ENCODE measurements around the gene PDPK1. TPM values are rescaled to one million over a fixed set of nuclear protein-coding genes. Genes with fewer than 3 reads are reported as not detected.
A peak's percentile ranks its signal among the peaks of the same experiment; 100 is the strongest.
"Not testable (repeated sequence)": the region's sequence is repeated elsewhere in the genome, so short reads cannot be mapped to it uniquely, and the experiment has no call there.

The PDPK1 gene
- total and polyA plus RNA-seq, 8 donors = 12.7 to 34.8 (median 30.9) TPM

DNA sequence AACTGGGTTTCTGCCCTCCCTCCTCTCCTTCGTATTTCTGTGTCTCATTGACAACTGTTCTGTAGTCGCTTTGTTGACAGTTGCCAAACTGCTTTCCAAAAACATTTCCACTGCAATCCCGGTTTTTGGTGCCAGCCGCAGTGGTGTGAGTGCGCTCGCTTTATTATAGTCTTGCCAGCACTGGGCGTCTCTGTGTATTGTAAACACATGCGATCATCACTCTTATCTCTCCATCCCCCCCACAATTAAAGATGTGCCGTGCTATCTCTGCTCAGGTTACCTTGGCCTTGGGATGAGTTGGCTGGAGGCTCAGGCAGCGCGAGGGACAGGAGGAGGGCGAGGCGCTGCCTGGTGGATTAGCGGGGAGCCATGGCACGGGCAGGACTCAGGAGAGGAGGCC is 19.3 kb downstream of the PDPK1 start:
- not testable (repeated sequence) for ATAC-seq

DNA sequence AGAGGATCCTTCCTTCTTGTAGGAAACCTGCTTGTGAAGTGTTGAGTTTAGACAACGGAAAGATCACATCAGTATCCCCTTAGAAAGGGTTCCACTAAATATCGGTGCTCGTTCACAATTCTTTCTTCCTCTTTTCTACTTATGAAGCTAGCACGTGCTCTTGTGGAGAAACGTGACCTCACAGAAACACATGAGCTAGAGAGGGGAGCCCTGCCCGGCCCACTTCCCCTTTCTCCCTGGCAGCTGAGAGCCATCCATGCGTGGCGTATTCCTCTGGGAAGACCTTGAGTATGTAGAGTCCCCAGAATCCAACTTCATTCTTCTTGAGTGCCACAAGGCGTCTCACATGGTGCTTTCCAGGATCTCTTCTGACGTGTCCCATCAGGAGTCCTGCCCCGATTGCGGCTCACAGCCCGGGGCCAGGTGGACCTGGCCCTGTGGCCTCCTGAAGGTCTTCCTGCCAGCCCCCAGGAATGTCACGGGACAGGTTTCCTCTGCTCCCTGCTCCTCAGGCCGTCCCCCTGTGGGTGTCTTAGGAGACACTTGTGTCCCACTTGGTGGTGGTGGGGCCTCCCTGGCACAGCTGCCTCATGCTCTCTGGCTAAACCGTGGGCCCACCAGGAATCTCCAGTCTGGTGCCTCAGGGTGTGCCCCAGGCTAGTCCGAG is 22.4 kb downstream of the PDPK1 start:
- DNase-seq; H3K27me3 ChIP-seq; FAIRE-seq; H3K36me3 ChIP-seq; H3K27ac ChIP-seq; H3K4me3 ChIP-seq; H3K4me1 ChIP-seq; intact Hi-C loops (cut with DNase I); H3K9me3 ChIP-seq: not testable (repeated sequence)
- ATAC-seq = peak in 3 of 4 donors; percentile 9 to 72 (median 57)
- WGBS, 2 donors = 77 to 82% methylated on average over 8 to 9 of the region's 17 CpGs

More for the DNA sequence above, 19.3 kb downstream of the PDPK1 start:
- H3K4me1 ChIP-seq; H3K9me3 ChIP-seq; intact Hi-C loops (cut with DNase I); DNase-seq; H3K36me3 ChIP-seq; H3K27ac ChIP-seq; FAIRE-seq; H3K4me3 ChIP-seq; H3K27me3 ChIP-seq: not testable (repeated sequence)
- WGBS, 2 donors = 83% methylated on average over 6 of the region's 15 CpGs; no CpG with 5 or more reads in 1 of the 2 donors

DNA sequence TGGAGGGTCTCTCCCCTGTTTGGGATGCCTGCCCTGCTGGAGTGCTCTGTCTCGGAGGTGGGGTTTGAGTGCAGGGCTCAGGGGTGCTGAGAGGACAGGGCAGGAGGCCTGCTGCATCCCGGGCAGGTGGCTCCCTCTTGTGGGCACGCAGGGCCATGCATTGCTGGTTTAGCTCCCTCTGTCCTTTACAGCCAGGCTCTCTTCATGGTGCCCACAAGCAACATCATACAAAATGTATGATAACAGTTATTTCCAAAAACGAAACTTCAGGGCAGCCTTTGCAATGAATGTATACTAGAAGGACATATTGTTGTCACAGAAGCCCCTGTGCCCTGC is 22.9 kb downstream of the PDPK1 start:
- peak; percentile 80 to 97 (median 92) for ATAC-seq
- TF ChIP-seq, protein P1, sequence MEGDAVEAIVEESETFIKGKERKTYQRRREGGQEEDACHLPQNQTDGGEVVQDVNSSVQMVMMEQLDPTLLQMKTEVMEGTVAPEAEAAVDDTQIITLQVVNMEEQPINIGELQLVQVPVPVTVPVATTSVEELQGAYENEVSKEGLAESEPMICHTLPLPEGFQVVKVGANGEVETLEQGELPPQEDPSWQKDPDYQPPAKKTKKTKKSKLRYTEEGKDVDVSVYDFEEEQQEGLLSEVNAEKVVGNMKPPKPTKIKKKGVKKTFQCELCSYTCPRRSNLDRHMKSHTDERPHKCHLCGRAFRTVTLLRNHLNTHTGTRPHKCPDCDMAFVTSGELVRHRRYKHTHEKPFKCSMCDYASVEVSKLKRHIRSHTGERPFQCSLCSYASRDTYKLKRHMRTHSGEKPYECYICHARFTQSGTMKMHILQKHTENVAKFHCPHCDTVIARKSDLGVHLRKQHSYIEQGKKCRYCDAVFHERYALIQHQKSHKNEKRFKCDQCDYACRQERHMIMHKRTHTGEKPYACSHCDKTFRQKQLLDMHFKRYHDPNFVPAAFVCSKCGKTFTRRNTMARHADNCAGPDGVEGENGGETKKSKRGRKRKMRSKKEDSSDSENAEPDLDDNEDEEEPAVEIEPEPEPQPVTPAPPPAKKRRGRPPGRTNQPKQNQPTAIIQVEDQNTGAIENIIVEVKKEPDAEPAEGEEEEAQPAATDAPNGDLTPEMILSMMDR (IDR thresholded peaks at IDR 0.05) = peak in 3 of 4 donors; percentile 23 to 32 (median 31)

DNA sequence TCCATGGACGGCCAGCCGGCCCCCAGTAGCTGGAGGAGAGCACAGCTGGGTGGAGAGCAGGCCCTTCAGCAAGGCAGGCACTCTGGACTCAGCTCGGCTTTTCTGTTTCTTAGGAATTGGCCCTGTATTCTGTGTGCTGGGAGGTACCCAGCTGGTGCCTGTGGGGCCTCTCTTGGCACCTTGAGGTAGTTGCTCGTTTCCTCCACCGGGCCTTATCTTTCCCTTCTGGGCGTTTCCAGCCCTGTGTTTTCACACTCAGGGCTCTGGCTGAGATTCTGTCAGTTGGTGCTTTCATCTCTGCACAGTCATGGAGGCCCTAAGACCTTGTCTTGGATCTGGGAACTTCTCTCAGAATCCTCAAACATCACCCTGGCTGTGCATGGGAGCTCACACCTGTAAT is 29.7 kb downstream of the PDPK1 start:
- H3K36me3 ChIP-seq; H3K4me1 ChIP-seq; H3K27ac ChIP-seq; intact Hi-C loops (cut with DNase I); H3K9me3 ChIP-seq; H3K4me3 ChIP-seq; DNase-seq; FAIRE-seq; H3K27me3 ChIP-seq: not testable (repeated sequence)
- peak; percentile 34 to 75 (median 64) for ATAC-seq
- WGBS, 2 donors = no CpG with 5 or more reads among the region's 6 CpGs

More for the DNA sequence above, 22.9 kb downstream of the PDPK1 start:
- H3K36me3 ChIP-seq; H3K27me3 ChIP-seq; H3K4me1 ChIP-seq; H3K9me3 ChIP-seq; intact Hi-C loops (cut with DNase I); H3K4me3 ChIP-seq; H3K27ac ChIP-seq; FAIRE-seq: not testable (repeated sequence)
- peak; percentile 49 to 87 (median 64) for DNase-seq
- WGBS, 2 donors = 8 to 11% methylated on average over 2 of the region's 4 CpGs

DNA sequence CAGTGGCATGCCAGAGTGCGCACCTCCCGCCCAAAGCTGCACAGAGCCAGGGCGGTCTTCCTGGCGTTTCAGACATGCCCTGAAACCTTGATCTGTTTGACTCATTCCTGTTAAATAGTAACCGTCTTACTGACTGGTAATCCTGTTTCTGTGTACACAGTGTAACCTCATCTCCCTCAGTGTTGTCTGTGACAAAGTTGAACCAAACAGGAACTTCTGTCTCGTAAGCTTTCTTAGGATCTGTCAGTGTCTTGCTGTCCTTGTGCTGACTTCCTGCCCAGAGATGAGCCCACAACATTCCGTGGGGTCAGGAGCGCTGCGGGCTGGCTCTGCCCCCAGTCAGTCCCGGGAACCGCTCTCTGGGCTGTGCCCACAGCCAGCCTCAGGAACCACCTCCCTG is 30.8 kb downstream of the PDPK1 start:
- H3K27me3 ChIP-seq; H3K4me1 ChIP-seq; DNase-seq; H3K27ac ChIP-seq; H3K36me3 ChIP-seq; intact Hi-C loops (cut with DNase I); FAIRE-seq; H3K9me3 ChIP-seq; H3K4me3 ChIP-seq: not testable (repeated sequence)
- WGBS, 2 donors = no CpG with 5 or more reads among the region's 11 CpGs
- peak; percentile 52 to 74 (median 69) for ATAC-seq

DNA sequence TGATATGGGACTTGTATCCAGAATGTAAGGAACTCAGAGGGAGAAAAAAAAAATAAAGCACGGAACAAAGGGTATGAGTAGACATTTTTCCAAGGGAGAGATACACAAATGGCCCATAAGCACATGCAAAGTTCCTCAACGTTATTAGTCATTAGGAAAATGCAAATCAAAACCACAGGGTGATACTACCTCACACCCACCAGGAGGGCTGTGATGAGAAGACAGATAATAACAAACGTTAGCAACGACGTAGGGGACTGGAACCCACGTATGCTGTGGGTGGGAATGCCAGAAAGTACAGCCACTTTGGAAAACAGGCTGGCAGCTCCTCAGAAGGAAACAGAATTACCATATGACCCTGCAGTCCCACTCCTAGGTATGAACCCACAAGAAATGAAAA is 34.9 kb downstream of the PDPK1 start:
- H3K9me3 ChIP-seq; H3K4me3 ChIP-seq; FAIRE-seq; H3K27ac ChIP-seq; DNase-seq; ATAC-seq; H3K4me1 ChIP-seq; intact Hi-C loops (cut with DNase I); H3K27me3 ChIP-seq; H3K36me3 ChIP-seq: not testable (repeated sequence)
- WGBS, 2 donors = no CpG with 5 or more reads among the region's 6 CpGs

DNA sequence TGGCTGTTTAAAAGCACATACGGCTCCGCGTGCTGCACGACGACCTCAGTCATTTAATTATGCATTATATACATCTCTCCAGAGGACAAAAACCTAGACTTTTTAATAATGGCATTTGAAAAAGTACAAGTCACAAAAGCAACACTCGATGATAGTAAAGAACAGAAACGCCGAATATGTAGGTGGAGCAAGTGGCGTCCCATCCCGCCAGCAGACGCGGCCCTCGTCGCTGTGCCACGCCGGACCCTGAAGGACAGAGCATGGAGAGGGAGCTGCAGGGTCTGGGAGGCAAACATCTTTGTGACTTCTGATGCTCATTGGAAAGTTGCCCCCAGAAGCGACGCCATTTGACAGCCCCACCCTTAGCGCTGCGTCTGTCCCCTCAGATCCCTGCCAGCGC is 38.0 kb downstream of the PDPK1 start:
- H3K27me3 ChIP-seq; H3K4me3 ChIP-seq; H3K36me3 ChIP-seq; H3K27ac ChIP-seq; H3K4me1 ChIP-seq; ATAC-seq; intact Hi-C loops (cut with DNase I); FAIRE-seq; H3K9me3 ChIP-seq: not testable (repeated sequence)
- DNase-seq = peak in 1 of 6 donors; percentile 21
- WGBS, 2 donors = 95 to 98% methylated on average over 7 to 16 of the region's 21 CpGs

DNA sequence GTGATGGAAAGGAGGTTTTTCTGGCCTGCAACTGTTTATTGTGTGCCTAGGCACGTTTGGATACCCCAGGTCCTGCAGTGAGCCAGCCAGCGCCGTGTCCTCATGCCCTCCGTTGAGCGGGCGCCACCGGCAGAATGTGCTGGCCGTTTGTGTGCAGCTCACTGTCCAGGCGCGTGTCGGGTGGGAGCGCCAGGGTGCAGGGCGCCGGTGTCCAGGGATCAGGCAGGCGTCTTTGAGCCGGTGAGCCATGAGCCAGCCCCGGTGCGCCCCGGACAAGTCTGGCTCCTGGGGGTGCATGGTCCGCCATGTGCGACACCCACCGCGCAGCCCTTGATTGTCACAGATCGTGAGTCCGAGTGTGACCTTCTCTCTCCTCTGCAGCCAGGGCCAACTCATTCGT is 39.2 kb downstream of the PDPK1 start:
- H3K27ac ChIP-seq; H3K4me3 ChIP-seq; ATAC-seq; H3K36me3 ChIP-seq; intact Hi-C loops (cut with DNase I); H3K4me1 ChIP-seq; H3K9me3 ChIP-seq; FAIRE-seq; H3K27me3 ChIP-seq: not testable (repeated sequence)
- WGBS, 2 donors = 92 to 93% methylated on average over 12 to 19 of the region's 26 CpGs
- DNase-seq = peak in 1 of 6 donors; percentile 10

DNA sequence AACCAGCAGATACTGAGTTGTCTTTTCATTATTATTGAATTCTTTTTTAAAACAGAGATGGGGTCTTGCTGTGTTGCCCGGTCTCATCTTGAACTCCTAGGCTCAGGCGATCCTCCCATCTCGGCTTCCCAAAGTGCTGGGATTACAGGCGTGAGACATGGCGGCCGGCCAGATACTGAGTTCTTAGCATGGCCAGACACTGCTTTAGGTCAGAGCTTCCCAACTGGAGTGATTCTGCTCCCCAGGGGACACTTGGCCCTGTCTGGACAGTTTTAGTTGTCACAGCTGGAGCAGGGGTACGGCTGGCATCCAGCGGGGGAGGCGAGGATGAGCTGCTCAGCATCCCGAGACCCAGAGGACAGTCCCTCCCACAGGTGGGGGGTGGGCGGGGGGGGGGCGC is 41.1 kb downstream of the PDPK1 start:
- peak in 1 of 4 donors; percentile 14 for ATAC-seq
- WGBS, 2 donors = 79 to 90% methylated on average over 3 of the region's 12 CpGs
- intact Hi-C loops (cut with DNase I) = not testable (repeated sequence)

DNA sequence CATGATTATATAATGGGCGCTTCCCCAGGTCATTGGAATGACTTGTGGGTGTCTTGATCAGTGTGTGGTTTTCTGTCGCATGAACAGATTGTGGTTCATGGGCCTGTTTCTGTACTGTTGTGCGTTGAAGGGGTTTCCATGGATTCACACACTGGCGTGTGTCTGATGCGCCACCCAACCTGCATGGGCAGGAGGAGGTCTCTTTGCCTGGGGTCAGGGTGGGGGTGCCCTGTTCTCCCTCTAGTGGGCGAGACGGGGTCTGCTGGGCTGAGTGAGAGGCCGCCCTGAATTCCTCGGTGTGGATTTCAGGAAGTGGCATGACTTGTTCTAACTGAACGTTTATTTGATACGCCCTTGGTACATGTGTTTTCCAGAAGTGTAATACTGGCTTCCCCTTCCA is 42.3 kb downstream of the PDPK1 start:
- WGBS, 2 donors = 79 to 84% methylated on average over 5 to 6 of the region's 11 CpGs
- H3K36me3 ChIP-seq; DNase-seq; FAIRE-seq; intact Hi-C loops (cut with DNase I); H3K4me3 ChIP-seq; H3K27ac ChIP-seq; H3K27me3 ChIP-seq; H3K4me1 ChIP-seq; H3K9me3 ChIP-seq: not testable (repeated sequence)
- peak in 2 of 4 donors; percentile 24 to 25 for ATAC-seq

More for the DNA sequence above, 41.1 kb downstream of the PDPK1 start:
- H3K9me3 ChIP-seq, H3K36me3 ChIP-seq, FAIRE-seq, H3K4me3 ChIP-seq, DNase-seq, H3K4me1 ChIP-seq, H3K27ac ChIP-seq, H3K27me3 ChIP-seq: not testable (repeated sequence)

DNA sequence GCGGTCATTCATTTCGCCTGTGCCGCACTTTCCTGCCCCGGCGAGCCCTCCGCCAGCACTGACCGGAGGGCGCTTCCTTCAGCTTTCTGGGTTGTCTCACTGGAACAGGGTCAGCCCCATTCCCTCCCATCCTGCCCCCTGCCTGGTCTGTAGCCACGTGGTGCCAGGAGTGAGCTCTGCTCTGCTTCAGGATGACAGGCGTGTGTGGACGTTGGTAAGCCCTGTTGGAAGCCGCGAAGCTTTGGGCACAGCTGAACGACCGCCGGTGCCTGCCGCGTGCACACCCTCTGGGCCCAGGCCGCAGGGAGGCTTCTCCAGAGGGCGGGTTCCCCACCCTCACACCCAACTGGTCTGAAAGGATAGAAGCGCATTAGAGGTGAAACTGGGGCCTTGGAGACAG is 43.0 kb downstream of the PDPK1 start:
- FAIRE-seq; intact Hi-C loops (cut with DNase I); H3K9me3 ChIP-seq; H3K27me3 ChIP-seq; DNase-seq; H3K27ac ChIP-seq; H3K4me1 ChIP-seq; ATAC-seq; H3K4me3 ChIP-seq: not testable (repeated sequence)
- no CpG with 5 or more reads among the region's 21 CpGs for WGBS, 2 donors
- H3K36me3 ChIP-seq = peaks cover 0 to 12% (median 0%) of the 10 kb centered on the region in 3 donors

Measured in pancreas (tissue), 10 donors.